Neural progenitor cell (in vitro differentiated cells): ENCODE results near the gene ARHGEF37.

Experiments
- EZH2 ChIP-seq: fragments of 200-600 bp; sonication (generic); IDR thresholded peaks from 2 replicates; pipeline ENCODE4 v1.6.1; 2017; ENCODE audit warnings: antibody characterized with exemption, mild to moderate bottlenecking, moderate library complexity
- EZH2phosphoT487 ChIP-seq: fragments of 200-600 bp; sonication (generic); IDR thresholded peaks from 2 replicates; pipeline ENCODE4 v1.6.1; 2017; ENCODE audit warnings: antibody characterized with exemption
- TF ChIP-seq, protein P1 (sequence below): fragments of 200-600 bp; sonication (generic); IDR thresholded peaks from 2 replicates; pipeline ENCODE4 v1.5.1; 2017; ENCODE audit warnings: antibody characterized with exemption, mild to moderate bottlenecking

DNA sequence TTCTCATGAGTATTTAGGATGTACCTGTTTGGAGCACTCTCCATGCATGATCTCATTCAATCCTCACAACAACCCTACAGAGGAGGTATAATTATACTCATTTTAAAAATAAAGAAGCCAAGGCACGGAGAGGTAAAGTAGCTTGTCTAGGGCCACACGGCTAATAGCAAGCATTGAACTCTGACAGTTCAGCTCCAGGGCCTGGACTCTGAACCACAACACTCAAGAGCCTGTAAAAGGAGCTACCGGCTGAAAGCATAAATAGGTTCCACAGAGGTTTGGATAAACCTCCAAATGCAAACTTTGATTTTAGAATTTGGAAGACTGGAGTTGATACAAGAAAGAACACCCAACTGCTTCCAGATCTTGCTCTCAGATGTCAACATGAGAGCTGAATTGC lies 41.2 kb downstream of the ARHGEF37 start:
- TF ChIP-seq, protein P1, sequence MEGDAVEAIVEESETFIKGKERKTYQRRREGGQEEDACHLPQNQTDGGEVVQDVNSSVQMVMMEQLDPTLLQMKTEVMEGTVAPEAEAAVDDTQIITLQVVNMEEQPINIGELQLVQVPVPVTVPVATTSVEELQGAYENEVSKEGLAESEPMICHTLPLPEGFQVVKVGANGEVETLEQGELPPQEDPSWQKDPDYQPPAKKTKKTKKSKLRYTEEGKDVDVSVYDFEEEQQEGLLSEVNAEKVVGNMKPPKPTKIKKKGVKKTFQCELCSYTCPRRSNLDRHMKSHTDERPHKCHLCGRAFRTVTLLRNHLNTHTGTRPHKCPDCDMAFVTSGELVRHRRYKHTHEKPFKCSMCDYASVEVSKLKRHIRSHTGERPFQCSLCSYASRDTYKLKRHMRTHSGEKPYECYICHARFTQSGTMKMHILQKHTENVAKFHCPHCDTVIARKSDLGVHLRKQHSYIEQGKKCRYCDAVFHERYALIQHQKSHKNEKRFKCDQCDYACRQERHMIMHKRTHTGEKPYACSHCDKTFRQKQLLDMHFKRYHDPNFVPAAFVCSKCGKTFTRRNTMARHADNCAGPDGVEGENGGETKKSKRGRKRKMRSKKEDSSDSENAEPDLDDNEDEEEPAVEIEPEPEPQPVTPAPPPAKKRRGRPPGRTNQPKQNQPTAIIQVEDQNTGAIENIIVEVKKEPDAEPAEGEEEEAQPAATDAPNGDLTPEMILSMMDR: no peak
- TF ChIP-seq EZH2 (no peak), EZH2phosphoT487 (no peak)
